ENCODE results near the gene CPNE2. TPM values are rescaled to one million over a fixed set of nuclear protein-coding genes. Genes with fewer than 3 reads are reported as not detected.

Gene CPNE2
- total RNA-seq, 1 donor, result 13.3 TPM

- no peaks in the 10 kb centered on the region for H3K27me3 ChIP-seq (ENCODE audit: insufficient read depth, low read length)
- no peak overlapping the region for H3K4me3 ChIP-seq (ENCODE audit: low read length)
- no peaks in the 10 kb centered on the region for H3K9me3 ChIP-seq (ENCODE audit: low read depth, low read length)
- peaks cover 37% of the 10 kb centered on the region for H3K4me1 ChIP-seq (ENCODE audit: insufficient read depth, low read length)
These were observed 41.5 kb downstream of the CPNE2 start for GRCh38 chr16:57133886-57134285.

GRCh38 chr16:57134982-57135381, 42.6 kb downstream of the CPNE2 start:
- no peak overlapping the region for H3K4me3 ChIP-seq (ENCODE audit: low read length)
- peaks cover 42% of the 10 kb centered on the region for H3K4me1 ChIP-seq (ENCODE audit: insufficient read depth, low read length)
- no peaks in the 10 kb centered on the region for H3K27me3 ChIP-seq (ENCODE audit: insufficient read depth, low read length)
- no peaks in the 10 kb centered on the region for H3K9me3 ChIP-seq (ENCODE audit: low read depth, low read length)

GRCh38 chr16:57137043-57137442, 44.7 kb downstream of the CPNE2 start:
- Histone ChIP-seq H3K9me3 (ENCODE audit: low read depth, low read length) (no peaks in the 10 kb centered on the region), H3K27me3 (ENCODE audit: insufficient read depth, low read length) (no peaks in the 10 kb centered on the region), H3K4me1 (ENCODE audit: insufficient read depth, low read length) (peaks cover 62% of the 10 kb centered on the region), H3K4me3 (ENCODE audit: low read length) (no peak overlapping the region)

DNA sequence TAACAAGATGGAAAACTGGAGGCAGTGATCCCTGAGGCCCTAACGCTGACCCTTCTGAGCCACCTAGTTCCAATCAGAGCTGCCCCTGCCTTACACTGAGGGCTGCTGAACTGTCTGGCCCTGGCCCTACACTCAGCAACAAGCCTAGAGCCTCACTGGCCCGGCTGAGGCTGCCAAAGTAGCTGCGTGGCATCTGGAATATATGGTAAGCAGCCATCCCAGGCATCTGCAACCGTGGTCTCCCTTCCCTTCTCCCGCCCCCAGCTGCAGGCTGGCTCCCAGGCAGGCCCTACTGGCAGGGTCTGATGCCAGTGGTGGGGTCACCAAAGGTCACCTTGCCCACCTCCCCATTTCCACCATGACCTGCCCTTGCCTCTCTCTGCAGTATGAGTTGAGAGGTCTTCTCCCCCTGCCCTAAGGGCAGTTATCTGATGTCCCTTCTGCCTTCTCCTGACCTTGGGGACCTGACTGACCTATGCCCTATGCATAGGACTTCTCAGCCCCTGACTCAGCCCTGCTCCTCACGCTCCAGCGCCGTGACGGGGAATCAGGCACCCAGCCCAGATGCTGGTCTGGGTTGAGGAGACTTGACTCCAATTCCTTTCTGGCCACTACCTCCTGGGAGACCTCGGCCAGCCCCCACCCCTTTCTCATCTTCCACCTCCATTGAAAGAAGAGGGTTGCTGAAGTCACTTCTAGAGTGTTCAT, 45.3 kb downstream of the CPNE2 start:
- Histone ChIP-seq H3K4me1 (ENCODE audit: insufficient read depth, low read length) (peaks cover 64% of the 10 kb centered on the region), H3K27me3 (ENCODE audit: insufficient read depth, low read length) (no peaks in the 10 kb centered on the region), H3K4me3 (ENCODE audit: low read length) (no peak overlapping the region), H3K9me3 (ENCODE audit: low read depth, low read length) (no peaks in the 10 kb centered on the region)

DNA sequence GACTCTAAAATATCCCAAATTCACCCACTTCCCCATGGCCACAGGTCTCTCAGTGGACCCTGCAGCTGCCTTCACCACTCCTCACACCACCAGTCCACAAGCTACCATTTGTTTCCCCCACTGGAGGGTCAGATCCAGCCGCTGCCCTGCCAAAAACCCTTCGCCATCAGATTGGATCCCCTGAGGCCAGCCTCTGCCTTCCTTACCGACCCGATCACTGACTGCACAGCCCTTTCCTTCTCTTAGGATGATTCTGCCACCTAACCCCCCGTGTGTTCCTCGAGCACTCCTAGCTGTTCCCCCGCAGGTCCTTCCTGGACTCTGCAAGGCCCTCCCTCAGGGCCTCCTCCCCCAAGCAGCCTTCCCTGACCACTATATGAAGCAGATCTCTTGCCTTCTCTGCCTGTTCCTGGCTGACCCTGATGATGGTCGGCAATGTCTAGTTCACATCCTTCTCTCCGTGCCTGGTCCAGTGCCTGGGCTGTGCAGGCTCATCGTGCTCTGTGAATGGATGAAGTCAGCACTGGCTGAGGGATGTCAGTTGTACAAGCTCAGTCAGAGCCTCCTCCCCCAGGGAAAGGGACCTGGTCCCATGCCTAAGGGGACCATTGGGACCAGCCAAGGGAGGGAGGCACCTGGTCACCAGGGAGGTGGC, 46.0 kb downstream of the CPNE2 start:
- H3K27me3 ChIP-seq (ENCODE audit: insufficient read depth, low read length), result no peaks in the 10 kb centered on the region
- H3K4me3 ChIP-seq (ENCODE audit: low read length), result no peak overlapping the region
- H3K4me1 ChIP-seq (ENCODE audit: insufficient read depth, low read length), result peaks cover 65% of the 10 kb centered on the region
- H3K9me3 ChIP-seq (ENCODE audit: low read depth, low read length), result no peaks in the 10 kb centered on the region

GRCh38 chr16:57140931-57141668, 48.7 kb downstream of the CPNE2 start:
- Histone ChIP-seq H3K4me1 (ENCODE audit: insufficient read depth, low read length) (peaks cover 45% of the 10 kb centered on the region), H3K9me3 (ENCODE audit: low read depth, low read length) (no peaks in the 10 kb centered on the region), H3K4me3 (ENCODE audit: low read length) (no peak overlapping the region), H3K27me3 (ENCODE audit: insufficient read depth, low read length) (no peaks in the 10 kb centered on the region)

- no peaks in the 10 kb centered on the region for H3K9me3 ChIP-seq (ENCODE audit: low read depth, low read length)
- no peak overlapping the region for H3K4me3 ChIP-seq (ENCODE audit: low read length)
- H3K27me3 ChIP-seq (ENCODE audit: insufficient read depth, low read length), result no peaks in the 10 kb centered on the region
- peaks cover 51% of the 10 kb centered on the region for H3K4me1 ChIP-seq (ENCODE audit: insufficient read depth, low read length)
These were observed 49.6 kb downstream of the CPNE2 start for GRCh38 chr16:57141822-57142631.

GRCh38 chr16:57143149-57143921, 51.0 kb downstream of the CPNE2 start:
- H3K9me3 ChIP-seq (ENCODE audit: low read depth, low read length), result no peaks in the 10 kb centered on the region
- H3K27me3 ChIP-seq (ENCODE audit: insufficient read depth, low read length), result no peaks in the 10 kb centered on the region
- H3K4me1 ChIP-seq (ENCODE audit: insufficient read depth, low read length), result peaks cover 62% of the 10 kb centered on the region
- H3K4me3 ChIP-seq (ENCODE audit: low read length), result no peak overlapping the region

DNA sequence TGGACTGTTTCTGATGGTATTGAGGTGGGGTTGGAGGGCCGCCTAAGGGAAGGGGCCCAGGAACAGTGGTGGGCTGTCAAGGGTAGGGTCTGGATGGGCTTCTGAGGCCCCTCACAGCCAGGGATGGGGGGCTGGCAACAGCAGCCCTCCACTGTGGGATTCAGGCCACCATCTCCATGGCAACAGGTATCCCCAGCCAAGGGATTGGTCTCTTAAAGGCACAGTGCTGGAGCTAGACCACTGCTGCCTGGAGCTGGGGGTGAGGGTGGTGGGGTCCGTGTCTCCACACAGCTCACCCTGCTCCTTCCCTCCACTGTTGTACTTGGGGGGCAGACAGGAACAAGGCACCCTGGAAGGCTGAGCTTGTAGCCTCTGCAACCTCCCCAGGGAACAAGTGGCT, 51.6 kb downstream of the CPNE2 start:
- no peaks in the 10 kb centered on the region for H3K27me3 ChIP-seq (ENCODE audit: insufficient read depth, low read length)
- H3K4me1 ChIP-seq (ENCODE audit: insufficient read depth, low read length), result peaks cover 62% of the 10 kb centered on the region
- no peak overlapping the region for H3K4me3 ChIP-seq (ENCODE audit: low read length)
- no peaks in the 10 kb centered on the region for H3K9me3 ChIP-seq (ENCODE audit: low read depth, low read length)

GRCh38 chr16:57145046-57146021, 53.0 kb downstream of the CPNE2 start:
- H3K4me3 ChIP-seq (ENCODE audit: low read length), result no peak overlapping the region
- peaks cover 50% of the 10 kb centered on the region for H3K4me1 ChIP-seq (ENCODE audit: insufficient read depth, low read length)
- no peaks in the 10 kb centered on the region for H3K9me3 ChIP-seq (ENCODE audit: low read depth, low read length)
- no peaks in the 10 kb centered on the region for H3K27me3 ChIP-seq (ENCODE audit: insufficient read depth, low read length)

DNA sequence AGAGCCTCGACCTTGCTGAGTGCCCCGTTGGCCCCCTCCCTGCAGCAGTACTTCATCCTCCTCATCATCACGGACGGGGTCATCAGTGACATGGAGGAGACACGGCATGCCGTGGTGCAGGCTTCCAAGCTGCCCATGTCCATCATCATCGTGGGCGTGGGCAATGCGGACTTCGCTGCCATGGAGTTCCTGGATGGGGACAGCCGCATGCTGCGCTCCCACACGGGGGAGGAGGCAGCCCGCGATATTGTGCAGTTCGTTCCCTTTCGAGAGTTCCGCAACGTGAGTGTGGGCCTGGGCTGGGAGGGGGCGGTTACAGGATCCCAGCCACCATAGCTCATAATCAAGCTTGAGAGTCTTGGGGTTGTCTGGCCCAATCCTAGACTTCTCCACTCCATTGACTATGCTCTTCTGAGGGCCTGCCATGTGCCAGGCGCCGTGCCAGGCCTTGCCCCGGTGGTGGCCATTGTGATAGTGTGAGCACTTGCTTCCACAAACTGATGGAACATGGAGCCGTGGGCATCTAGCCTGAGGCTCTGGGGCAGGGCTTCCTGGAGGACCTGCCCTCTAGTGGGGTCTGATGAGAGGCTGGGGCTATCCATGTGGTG, 53.8 kb downstream of the CPNE2 start:
- Histone ChIP-seq H3K9me3 (ENCODE audit: low read depth, low read length) (no peaks in the 10 kb centered on the region), H3K27me3 (ENCODE audit: insufficient read depth, low read length) (no peaks in the 10 kb centered on the region), H3K4me3 (ENCODE audit: low read length) (no peak overlapping the region), H3K4me1 (ENCODE audit: insufficient read depth, low read length) (peaks cover 42% of the 10 kb centered on the region)

GRCh38 chr16:57146735-57147134, 54.4 kb downstream of the CPNE2 start:
- Histone ChIP-seq H3K4me3 (ENCODE audit: low read length) (no peak overlapping the region), H3K27me3 (ENCODE audit: insufficient read depth, low read length) (no peaks in the 10 kb centered on the region), H3K9me3 (ENCODE audit: low read depth, low read length) (no peaks in the 10 kb centered on the region), H3K4me1 (ENCODE audit: insufficient read depth, low read length) (peaks cover 36% of the 10 kb centered on the region)
